ENCODE measurements around the gene THPO.

THPO gene

DNA sequence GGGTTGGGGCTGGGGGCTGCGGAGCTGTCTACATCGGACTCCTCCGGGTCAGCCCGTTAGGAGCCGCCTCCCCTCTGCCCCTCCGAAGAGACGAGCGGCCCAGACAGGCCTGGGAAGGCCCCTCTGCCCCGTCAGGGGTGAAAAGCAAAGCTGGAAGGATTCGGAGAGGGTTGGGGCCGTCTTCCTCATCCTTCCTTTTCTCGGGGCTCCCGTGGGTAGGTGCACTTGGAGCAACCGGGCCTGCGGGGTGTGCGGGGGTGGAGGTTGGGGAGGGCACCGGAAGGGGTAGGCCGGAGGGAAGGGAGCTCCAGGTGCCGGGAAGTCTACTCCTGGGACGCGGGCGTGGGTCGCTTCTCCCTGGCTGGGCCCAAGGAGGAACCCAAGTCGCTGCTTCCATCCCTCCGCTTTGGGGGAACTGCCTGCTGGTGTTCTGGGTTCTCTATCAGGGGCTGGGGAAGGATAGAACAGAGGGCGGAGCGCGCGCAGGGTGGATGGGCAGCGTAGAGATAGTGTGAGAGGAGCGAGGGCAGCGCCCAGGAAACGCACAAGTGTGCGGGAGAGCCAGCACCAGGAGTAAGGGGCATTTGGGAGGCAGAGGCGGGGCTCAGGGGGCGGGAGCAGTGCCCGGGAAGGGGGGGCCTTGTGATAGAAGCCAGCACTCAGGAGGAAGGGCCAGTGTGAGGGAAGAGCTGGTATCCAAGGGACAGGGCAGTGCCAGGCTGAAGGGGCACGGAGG lies 15.9 kb downstream of the THPO start:
- peak; percentile 27 to 44 for DNase-seq

DNA sequence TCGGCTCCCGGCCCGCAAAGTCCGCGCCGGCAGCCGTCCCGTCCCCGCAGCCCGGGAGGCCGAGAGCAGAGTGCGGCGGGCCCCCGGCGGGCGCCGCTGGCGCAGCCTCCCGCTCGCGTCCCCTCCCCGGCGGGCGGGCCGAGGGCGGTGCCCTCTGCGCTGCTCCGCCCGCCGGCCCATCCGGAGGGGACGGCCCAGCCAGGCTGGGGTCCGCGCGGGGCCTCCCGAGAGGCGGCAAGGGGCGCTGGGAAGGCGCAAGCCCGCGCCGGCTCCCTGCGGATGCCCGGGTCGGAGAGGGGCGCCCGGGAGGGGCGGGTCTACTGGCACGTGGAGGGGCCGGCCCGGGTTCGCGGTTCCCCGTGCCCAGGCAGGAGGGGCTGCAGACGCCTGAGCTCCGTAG lies 16.5 kb downstream of the THPO start, which contains the start of the genes CLCN2 and POLR2H:
Gene CLCN2, minus strand, starts transcription at position 74 of the 400 bp plus-strand sequence. CDS start 126 bp downstream, outside the sequence.
Gene POLR2H, plus strand, starts transcription at position 179 of the 400 bp plus-strand sequence. CDS start 1,783 bp downstream, outside the sequence.
- DNase-seq = peak; percentile 25 to 43

DNA sequence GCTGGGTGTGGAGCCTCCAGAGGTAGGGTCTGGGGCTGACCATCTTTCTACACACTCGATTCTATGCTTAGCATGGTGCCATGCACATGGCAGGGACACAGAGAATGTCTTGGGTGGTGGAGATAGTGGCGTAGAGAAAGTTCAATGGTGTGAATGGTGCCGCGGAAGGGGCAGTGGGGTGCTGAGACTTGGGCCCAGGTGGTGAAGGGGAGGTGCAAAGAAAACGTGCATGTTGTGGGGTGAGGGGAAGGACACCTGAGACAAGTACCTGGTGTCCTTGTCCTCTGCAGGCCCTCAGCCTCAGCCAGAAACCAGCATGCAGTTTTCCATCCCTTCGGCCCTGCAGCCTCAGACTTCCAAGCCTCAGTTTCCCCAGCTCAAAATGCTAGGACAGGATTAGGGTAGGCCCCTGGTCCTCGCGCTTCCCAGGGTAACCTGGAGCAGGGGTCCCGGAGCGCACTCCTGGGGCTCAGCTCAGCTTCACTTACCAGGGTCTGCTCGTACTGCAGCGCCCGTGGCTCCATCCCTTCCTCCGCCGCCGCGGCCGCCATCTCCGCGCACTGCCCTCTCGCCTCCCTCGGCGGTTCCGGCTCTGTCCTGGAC lies 17.0 kb downstream of the THPO start:
- no peak for DNase-seq

DNA sequence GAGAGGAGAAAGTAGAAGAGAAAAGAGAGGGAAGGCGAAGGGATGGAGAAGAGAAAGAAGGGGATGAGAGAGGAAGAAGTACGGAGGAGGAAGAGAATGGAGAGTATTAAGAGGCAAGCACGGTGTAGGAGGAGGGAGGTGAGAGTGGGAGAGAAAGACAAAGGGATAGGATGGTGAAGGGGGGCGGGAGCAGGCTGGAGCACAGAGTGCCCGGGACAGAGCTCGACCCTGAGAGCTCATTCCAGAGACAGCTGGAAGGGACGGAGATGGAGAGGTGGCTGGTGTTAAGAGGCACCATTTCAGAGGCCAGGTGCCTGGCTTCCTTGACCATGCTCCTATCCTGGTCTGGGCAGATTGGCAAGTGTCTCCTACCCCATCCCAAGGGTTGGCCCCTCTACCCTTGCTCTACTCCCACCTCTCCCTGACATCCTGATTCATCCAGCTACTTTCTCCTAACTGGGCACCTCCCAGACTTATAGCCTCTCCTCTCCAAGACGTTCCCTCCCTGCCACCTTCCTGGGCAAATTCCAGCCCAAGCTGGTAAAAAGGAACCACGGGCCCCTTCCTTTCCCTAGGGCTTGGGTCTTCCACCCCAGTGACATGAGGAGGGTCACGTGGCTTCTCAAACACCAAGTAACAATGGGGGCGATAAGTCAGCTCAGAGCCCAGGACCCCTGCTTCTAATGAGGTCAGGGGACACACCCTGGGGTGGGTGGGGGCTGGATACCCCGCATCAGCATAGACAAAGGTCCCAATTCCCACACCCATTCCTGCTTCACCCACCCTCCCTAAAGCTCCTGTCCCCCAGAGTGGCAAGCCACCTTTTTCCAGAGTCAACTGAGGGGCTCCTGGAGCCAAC lies 17.7 kb downstream of the THPO start:
- no peak for DNase-seq

DNA sequence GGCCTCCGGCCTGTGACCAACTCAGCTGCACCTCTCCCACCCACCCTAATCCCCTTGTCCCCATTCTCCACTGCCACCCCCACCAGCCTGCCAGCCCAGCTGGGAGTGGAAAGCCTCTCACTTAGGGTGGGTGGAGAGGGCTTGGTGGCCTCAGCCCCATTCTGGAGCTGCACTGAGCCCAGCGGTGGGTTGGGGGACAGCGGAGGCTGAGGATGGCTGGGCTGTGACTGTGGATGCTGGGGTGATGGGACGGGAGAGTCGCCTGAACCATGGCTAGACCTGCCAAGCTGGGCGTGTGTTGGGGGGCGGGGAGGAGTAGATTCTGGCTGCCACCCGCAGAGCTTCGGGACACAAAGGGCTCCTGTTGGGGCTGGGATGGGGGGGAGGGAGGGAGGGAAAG lies 18.4 kb downstream of the THPO start:
- DNase-seq = no peak

DNA sequence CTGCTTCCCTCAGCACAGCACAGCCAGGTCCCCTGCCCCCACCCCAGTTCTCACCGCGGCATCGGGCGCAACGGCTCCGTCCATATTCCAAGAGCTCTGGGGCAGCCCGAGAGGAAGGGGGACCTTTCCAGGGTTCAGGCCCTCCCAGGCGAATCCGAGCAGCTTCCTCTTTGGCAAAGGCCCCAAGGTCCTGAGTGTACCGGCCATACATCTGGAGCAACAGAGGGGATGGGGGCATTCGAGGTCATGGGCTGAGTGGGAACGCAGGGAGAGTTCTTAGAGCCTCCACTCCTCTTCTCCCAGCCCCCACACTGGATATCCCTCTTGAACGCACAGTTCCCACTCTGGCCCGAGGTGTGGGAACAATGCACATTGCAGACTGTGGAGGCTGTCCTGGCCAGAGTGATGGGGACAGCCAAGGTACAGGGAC lies 19.1 kb downstream of the THPO start:
- no peak for DNase-seq

DNA sequence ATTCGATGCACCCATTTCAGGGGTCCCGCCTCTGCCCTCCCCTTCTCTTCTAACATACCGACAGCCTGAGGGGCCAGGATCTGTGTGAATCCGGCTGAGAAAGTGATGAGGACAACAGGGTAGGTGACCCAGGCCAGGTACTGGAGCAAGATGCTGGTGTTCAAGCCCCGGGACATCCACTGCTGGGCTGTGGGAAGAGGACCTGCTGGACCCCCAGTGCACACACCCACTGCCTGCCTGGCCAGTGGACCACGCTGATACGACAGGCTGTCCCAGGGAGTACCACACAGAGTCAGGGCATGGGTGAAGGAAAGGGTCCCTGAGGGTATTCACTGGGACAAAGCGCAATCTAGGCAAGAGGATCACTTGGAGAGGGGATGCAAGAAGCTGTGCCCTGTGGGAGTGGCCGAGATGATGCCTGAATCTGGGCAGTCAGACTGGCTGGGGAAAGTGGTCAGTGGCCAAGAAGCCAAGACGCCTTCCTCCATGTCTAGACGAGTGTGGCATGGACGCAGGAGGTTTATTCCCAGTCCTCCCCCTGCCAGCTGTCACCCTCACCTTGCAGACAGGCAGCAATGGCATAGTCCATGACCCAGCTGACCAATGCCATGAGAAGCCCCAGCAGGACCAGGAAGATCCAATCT lies 19.8 kb downstream of the THPO start:
- no peak for DNase-seq

DNA sequence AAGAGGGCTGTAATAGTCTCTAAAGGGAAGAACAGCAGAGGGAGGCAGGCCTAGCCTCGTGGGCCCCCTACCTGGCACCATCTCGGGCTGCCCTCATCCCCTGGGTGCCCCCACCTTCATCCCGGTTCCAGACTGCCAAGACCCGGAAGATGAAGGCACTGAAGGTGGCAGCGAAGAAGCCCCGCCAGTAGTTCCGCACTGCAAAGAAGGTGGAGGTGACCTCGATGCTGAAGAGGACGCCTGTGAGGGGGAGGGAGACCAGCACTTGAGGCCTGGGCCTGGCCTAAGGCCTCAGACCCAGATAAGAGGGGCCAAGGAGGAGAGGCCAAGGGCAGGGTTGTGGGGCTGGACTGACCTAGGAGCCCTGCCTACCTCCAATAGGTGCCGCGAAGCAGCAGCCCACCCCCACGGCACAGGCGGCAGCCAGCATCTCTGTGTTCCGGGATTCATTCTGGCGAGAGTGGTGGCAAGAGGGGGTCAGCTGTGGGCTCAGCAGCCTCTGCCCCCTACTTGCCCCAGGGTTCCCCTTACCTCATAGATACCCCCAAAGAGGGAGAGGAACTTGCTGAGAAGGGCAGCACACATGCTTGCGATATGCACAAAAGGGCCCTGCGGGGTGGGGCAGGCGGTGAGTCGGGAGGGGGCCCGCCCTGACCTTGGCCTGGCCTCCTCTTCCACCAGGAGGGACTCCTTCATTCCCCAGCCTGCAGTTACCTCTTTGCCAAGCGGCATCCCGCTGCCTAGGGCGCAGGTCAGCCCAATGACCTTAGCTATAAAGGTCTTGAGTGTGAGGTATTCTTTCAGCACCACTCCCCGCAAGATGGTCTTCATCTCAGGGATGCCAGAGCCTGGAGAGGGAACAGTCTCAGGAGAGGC lies 20.5 kb downstream of the THPO start:
- DNase-seq = no peak

DNA sequence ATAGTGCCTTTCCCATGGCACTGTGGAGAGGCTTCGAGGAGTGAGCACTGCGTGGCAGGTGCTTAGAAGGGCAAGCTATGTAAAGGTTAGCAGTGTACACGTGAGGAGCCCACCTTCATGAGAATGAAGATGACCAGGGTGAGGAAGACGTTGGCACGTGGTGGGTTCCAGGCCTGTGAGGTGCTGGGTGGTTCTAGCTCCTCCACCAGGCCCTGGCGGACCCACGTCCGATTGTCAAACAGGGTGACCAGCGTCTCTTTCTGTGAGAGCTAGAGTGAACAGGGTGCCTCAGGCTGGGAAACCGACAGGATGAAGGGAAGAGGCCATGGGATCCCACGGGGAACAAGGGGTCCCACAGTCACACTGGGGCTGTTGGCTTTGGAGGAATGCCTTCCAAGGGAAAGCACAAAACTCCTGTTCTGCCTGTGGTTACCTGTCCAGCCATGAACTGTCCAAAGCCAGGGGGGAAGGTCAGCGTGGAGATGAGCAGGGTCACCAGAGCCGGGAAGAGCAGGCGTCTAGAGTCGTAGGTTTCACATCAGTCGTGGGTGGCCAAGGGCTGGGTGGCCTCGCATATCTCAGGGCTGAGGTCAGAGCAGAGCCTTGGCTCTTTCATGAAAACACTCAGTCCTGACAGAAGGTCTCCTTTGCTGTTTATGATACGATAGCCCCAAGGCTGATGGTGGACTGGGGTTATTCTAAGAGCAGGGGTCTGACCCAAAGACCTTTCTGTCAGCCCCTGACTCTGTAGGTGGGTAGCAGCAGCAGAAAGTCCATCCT lies 22.6 kb downstream of the THPO start:
- no peak for DNase-seq

DNA sequence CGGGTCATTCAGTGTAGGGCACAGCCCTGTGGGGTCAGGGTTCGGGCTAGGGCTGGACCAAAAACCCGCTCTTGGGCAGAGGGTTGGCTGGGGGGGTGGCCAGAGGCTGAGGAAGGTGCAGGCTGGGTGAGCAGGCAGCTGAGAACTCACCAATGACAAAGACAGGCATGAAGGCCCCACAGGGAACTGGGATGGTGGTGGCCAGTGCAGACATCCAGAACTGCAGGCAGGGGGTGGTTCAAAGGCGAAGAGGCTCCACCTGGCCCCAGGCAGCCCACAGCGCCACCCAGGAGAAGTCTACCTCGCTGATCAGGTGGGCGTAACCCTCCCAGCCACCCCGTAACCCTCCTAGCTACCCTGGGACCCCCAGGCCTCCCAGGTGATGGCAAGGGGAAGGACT lies 23.3 kb downstream of the THPO start:
- no peak for DNase-seq

DNA sequence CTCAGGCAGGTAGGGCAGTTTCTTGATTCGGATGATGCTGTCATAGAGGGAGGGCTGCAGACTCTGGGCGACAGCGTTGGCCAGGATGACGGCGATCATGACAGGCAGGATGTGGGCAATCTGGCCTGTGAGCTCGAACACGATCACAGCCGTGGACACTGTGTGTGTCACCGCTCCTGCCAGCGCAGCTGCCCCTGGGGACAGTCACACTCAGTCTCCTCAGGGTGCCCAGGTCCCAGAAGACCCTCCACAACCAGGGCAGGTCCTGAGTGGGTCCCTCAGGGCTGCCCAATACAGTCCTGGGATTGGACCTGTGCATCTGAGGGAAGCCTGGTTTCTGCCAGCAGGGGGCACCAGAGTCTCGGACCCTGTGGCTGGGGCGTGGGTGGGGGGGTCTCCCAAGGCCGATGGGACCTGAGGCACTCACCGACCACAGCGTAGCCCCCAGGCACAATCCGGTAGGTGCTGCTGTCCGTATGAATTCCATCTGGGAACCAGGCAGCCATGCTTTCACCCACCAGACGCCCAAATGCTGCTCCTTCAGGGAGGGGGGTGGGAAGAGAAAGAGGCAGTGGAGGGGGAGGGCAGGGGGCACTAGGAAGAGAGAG lies 23.8 kb downstream of the THPO start:
- peak; percentile 62 to 63 for DNase-seq

DNA sequence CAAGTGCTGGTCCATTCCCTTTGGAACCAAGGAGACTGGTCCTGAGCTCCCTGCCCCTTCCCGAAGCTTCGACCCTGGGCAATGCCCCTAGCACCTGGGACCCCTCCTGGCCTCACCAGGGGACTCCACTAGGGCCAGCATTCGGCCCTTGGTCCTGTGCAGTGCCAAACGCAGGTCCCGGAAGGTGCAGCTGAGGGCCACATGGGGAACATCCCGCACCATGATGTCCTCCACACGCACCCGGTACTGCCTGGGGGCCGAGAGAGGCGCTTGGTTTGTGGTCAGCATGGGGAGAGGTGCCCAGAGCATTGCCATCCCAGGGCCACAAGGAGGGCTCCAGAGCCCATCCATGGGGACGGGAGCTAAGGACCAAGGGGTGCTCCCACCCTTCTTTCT lies 24.5 kb downstream of the THPO start:
- DNase-seq = no peak

DNA sequence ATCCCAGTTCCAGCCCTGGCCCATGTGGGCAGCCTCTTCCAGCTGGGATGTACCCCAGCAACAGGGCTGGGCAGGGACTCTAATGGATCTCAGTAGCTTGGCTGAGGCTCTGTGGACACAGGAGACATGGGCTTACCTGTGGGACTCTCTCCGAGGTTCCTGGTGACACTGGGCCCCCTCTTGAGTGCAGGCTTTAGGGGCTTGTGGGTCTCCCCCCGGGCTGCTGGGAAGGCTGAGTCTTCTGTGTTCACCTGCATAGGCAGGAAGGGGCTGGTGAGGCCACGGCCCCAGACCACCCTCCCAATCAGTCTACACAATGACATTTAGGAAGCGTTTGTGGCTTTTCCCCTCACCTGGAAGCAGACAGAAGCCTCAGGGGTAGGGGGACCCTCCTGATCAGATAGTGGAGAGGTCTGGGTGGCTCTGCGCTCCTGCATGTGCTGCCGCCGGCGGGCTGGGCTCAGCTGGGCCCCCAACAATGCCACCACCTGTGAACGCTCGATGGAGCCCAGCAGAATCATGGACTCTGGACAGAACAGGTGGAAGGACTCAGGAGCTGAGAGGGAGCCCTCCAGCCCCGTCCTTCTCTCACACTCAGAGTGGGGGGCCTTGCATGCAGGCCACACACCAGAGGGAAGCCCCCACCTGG lies 25.0 kb downstream of the THPO start:
- no peak for DNase-seq

DNA sequence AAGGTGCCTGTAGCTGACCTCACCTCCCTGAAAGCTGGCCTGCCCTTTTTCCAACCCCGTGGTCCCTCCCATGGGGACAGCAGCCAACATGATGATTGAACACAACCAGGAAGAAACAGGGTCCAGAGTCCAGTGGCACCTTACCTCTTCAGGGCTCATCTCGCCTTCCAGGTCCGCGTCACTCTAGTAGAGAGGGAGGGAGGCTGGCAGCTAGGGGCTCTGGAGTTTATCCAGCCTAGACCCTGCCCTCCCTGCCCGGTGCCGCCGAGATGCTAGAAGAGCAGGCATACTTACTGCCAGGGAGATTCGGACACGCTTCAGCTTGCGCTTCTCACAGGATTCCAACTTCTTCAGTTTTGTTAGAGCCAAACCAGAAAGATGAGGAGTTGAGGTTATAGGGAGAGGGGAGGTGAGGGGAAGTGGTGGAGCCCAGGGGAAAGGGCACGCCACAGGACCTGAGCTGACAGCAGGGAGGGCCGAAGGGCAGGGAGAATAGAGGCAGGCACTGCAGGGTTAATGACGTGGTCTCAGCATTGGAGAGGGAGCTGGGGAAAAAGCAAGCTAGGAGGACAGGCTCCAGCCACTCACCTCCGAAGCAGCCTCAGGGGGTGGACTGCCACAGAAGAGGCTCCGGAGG lies 25.7 kb downstream of the THPO start:
- no peak for DNase-seq

DNA sequence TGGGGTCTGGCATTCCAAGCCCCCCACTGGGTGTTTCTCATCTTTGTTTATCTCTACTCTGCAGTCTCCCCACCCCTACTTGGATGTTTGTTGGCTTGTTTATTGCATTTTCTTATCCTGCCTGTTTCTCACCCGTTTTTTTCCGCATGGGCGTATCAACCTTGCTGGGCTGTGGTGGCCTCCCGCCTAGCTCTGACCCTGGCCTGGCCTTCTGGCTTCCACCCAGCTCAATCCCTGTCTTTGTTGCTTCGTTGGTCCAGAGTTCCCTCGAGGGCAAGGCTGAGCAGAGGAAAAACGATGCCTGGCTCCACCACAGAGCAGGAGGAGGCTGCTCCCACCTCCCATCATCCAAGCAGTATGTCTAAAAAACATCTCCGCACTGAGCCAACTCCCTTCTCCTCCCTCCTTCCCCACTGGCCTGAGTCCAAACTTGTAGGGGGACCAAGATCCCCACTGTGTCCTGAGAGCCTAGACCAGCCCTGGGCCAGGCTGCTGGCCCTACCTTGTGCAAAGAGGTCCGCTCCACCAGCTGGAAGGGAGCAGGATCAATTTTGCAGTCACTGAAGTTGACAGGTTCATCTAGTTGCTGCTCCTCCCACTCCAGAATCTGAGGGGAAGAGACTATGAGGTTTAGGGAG lies 26.4 kb downstream of the THPO start:
- no peak for DNase-seq

DNA sequence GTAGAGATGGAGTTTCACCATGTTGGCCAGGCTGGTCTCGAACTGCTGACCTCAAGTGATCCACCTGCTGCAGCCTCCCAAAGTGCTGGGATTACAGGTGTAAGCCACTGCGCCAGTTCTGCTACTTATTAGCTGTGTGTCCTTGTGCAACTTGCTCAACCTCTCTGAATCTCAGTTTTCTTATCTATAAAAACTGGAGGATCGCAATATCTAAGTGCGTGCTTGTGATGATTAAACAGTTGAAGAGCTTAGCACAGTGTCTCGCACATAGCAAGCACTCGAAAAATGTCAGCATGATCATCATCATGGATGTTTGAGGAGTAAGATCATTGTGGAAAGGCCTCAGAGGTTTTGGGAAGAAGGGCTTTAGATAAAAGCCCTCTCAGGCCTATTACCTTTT lies 27.4 kb downstream of the THPO start:
- DNase-seq = no peak

DNA sequence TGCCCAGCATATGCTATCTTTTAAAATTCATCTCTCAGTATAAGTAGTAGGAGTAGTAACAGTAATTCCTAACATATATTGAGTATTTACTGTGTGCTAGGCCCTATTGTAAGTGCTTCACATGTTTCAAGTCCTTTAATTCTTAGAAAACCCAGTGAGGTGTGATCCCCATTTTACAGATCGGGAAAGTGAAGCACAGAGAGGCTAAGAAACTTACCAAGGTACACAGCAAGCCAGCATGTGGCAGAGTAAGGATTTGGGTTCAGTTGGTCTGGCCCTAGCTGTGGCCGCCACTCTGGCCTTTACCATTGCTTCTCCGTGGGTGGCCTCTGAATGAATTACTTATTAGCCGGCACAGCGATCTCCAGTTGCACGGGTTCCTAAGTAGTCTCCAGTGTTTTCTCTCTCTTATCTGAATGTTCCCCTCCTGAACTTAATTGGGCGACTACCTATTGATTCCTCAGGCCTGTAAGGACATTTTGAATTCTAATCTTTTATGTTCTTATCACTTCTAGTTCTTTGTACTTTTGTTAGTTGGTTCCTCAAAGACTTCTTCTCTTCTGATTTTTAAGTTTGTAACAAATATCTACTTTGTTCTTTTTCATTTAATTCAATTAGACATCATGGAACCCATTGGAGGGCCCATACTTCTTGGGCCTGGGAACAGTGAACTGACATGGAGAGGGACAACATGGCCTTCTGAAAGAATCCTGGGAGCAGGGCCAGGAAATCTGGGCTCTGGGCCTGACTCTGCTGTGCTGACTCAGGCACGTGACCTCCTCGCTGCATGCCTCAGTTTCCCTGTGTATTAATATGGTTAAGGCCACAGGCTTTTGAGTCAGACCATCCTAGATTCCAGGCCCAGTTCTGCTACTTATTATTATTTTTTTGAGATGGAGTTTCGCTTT lies 28.2 kb downstream of the THPO start:
- DNase-seq = no peak

DNA sequence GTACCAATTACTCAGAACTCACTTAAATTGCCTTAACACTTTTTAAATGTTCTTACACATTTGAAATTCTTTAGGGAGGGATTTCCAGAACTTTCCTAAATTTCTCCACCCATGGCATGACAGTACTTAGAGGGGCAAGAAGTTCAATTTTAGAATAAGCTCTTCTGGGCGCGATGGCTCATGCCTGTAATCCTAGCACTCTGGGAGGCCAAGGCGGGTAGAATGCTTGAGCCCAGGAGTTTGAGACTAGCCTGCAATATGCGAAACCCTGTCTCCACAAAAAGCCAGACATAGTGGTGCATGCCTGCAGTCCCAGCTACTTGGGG lies 30.0 kb downstream of the THPO start:
- no peak for DNase-seq

All from stimulated activated CD4-positive, alpha-beta T cell treated with anti-CD3 and anti-CD28 coated beads, Interleukin-2, amount 100 ng/mL, for 48 hours (primary cell).